CD4-positive, alpha-beta T cell treated with Interleukin-1 beta for 1 hour (primary cell): Measurements from ENCODE around the gene TSPAN33.

Experiments used
- DNase-seq, 2 donors: peaks; one replicate each; pipeline ENCODE4 v3.0.0-alpha.2; 2020 to 2022

The TSPAN33 gene

GRCh38 chr7:129136887-129137642 lies 7.4 kb upstream of the TSPAN33 start:
- DNase-seq: peak; percentile 23 to 24

GRCh38 chr7:129143724-129144094 lies 798 bp upstream of the TSPAN33 start:
- DNase-seq: no peak

- peak in 1 of 2 donors; percentile 32 for DNase-seq
Measured at GRCh38 chr7:129144834-129145668, 544 bp downstream of the TSPAN33 start.

GRCh38 chr7:129146237-129146979 lies 1.9 kb downstream of the TSPAN33 start:
- DNase-seq: peak in 1 of 2 donors; percentile 45

- DNase-seq: no peak
Measured at GRCh38 chr7:129147731-129148130, 3.2 kb downstream of the TSPAN33 start.

- DNase-seq: no peak
Measured at GRCh38 chr7:129149511-129149910, 5.0 kb downstream of the TSPAN33 start.

- no peak for DNase-seq
Measured at GRCh38 chr7:129150199-129150996, 5.9 kb downstream of the TSPAN33 start.

- DNase-seq: no peak
Measured at GRCh38 chr7:129157651-129158050, 13.1 kb downstream of the TSPAN33 start.

- DNase-seq: no peak
Measured at GRCh38 chr7:129159539-129159938, 15.0 kb downstream of the TSPAN33 start.

- DNase-seq: no peak
Measured at GRCh38 chr7:129160161-129160905, 15.8 kb downstream of the TSPAN33 start.

GRCh38 chr7:129161524-129162225 lies 17.2 kb downstream of the TSPAN33 start:
- no peak for DNase-seq

- no peak for DNase-seq
Measured at GRCh38 chr7:129162732-129163131, 18.2 kb downstream of the TSPAN33 start.

GRCh38 chr7:129163875-129164544 lies 19.5 kb downstream of the TSPAN33 start:
- DNase-seq: peak in 1 of 2 donors; percentile 50

- no peak for DNase-seq
Measured at GRCh38 chr7:129166745-129167144, 22.2 kb downstream of the TSPAN33 start.

- DNase-seq: no peak
Measured at GRCh38 chr7:129167817-129168216, 23.3 kb downstream of the TSPAN33 start.

GRCh38 chr7:129168231-129169021 lies 23.9 kb downstream of the TSPAN33 start:
- DNase-seq: no peak

- peak; percentile 5 to 20 for DNase-seq
Measured at GRCh38 chr7:129169171-129169671, 24.7 kb downstream of the TSPAN33 start.

- DNase-seq: peak in 1 of 2 donors; percentile 29
Measured at GRCh38 chr7:129169686-129170440, 25.4 kb downstream of the TSPAN33 start.
